ENCODE results near the gene STMN3. TPM values are rescaled to one million over a fixed set of nuclear protein-coding genes. Genes with fewer than 3 reads are reported as not detected.

STMN3 gene
- total RNA-seq, 1 experiment from 2014 or later, result 138 TPM

- Histone ChIP-seq H4K20me1 (ENCODE audit: insufficient read depth) (no peaks in the 10 kb centered on the region), H3K27ac (ENCODE audit: low read depth, low read length) (peak overlapping the region; percentile 99), H3K9me2 (ENCODE audit: insufficient read depth) (no peaks in the 10 kb centered on the region), H2AFZ (ENCODE audit: low read depth, low read length, poor library complexity, severe bottlenecking) (no peak overlapping the region), H3K4me1 (ENCODE audit: control insufficient read depth in 1 of 2, insufficient read depth in 2 of 2, low read length in 2 of 2) (peaks cover 17 to 39% of the 10 kb centered on the region in 2 experiments), H3K4me2 (ENCODE audit: low read length) (peak overlapping the region; percentile 89), H3K9me3 (ENCODE audit: control insufficient read depth in 1 of 2, insufficient read depth in 1 of 2, low read depth in 1 of 2, low read length in 2 of 2) (no peaks in the 10 kb centered on the region), H3K4me3 (replicated peaks in 1 of 2; ENCODE audit: low read depth in 1 of 2, low read length in 2 of 2) (peak overlapping the region; percentile 65 to 75), H3K27me3 (ENCODE audit: insufficient read depth, low read length) (no peaks in the 10 kb centered on the region), H3K9ac (ENCODE audit: low read length) (peak overlapping the region; percentile 65), H3K36me3 (ENCODE audit: control insufficient read depth in 1 of 2, insufficient read depth in 2 of 2, low read length in 2 of 2) (0 out of 4 replicates have a peak, but pooled peaks cover 0 to 3% of the 10 kb centered on the region in 2 experiments), H3K79me2 (ENCODE audit: insufficient read depth, low read length) (peaks cover 40% of the 10 kb centered on the region)
- intact Hi-C loops (cut with micrococcal nuclease), result loop anchor here (2.0 kb wide), 1 partner anchor 44 kb away; the partner anchor contains the start of gene TNFRSF6B
- no TSS peak for BruUV-seq (replicated peaks)
- ATAC-seq (peak; percentile 53), DNase-seq (ENCODE audit: low read depth, low spot score) (no peak)
- RAD21 ChIA-PET (ENCODE audit: low non-redundant PET in 1 of 2, low total read pairs in 2 of 2, uncharacterized antibody in 2 of 2, unreplicated experiment in 2 of 2), result interaction anchor here in 1 of 2 experiments (1.3 kb wide), 1 partner anchor 114 kb away, joined by 4 read pairs; no protein-coding TSS in a partner anchor
- TF ChIP-seq CEBPB (IDR thresholded peaks at IDR 0.05; ENCODE audit: low read depth) (no peak), POLR2AphosphoS5 (IDR thresholded peaks at IDR 0.05; ENCODE audit: low read depth, low read length) (peak; percentile 35; the same call in 1 of the 2 replicates), SIN3A (IDR thresholded peaks at IDR 0.05; ENCODE audit: low read depth) (no peak), ATF3 (IDR thresholded peaks at IDR 0.05) (no peak), SRF (IDR thresholded peaks at IDR 0.05; ENCODE audit: low read depth) (no peak), EZH2phosphoT487 (IDR thresholded peaks at IDR 0.05; ENCODE audit: borderline replicate concordance) (no peak)
- CTCF ChIA-PET, result no interaction called here
- POLR2A ChIA-PET, result interaction anchor here (0.7 to 1.8 kb wide), 2 partner anchors 10 to 20 kb away, joined by 3 to 6 read pairs; no protein-coding TSS in a partner anchor
Measured at GRCh38 chr20:63652192-63652980, 838 bp downstream of the STMN3 start.

GRCh38 chr20:63651942-63652191 is 1.4 kb downstream of the STMN3 start:
- intact Hi-C loops (cut with micrococcal nuclease), result loop anchor here (2.0 kb wide), 1 partner anchor 45 kb away; the partner anchor contains the start of gene TNFRSF6B
- POLR2A ChIA-PET, result interaction anchor here (0.7 to 1.8 kb wide), 2 partner anchors 10 to 20 kb away, joined by 3 to 6 read pairs; no protein-coding TSS in a partner anchor
- TF ChIP-seq FOSL1 (IDR thresholded peaks at IDR 0.05; ENCODE audit: low read depth) (no peak), REST (IDR thresholded peaks at IDR 0.05; ENCODE audit: low read depth) (no peak), RAD21 (IDR thresholded peaks at IDR 0.05; ENCODE audit: low read depth) (no peak), CEBPB (IDR thresholded peaks at IDR 0.05; ENCODE audit: low read depth) (no peak), TCF7L2 (IDR thresholded peaks at IDR 0.05; ENCODE audit: borderline replicate concordance, extremely low read depth, insufficient read depth, insufficient read length) (no peak), CBX3 (IDR thresholded peaks at IDR 0.05; ENCODE audit: low read depth) (no peak), SRF (IDR thresholded peaks at IDR 0.05; ENCODE audit: low read depth) (no peak), EGR1 (IDR thresholded peaks at IDR 0.05; ENCODE audit: low read depth) (no peak), CTCF (IDR thresholded peaks at IDR 0.05 in 2 of 3, conservative IDR thresholded peaks at IDR 0.05 in 1 of 3; ENCODE audit: borderline replicate concordance in 1 of 3, insufficient read depth in 1 of 3, low read depth in 2 of 3, low read length in 2 of 3) (no peak)

More at GRCh38 chr20:63651942-63652191, 1.4 kb downstream of the STMN3 start:
- H3K4me3 ChIP-seq (replicated peaks in 1 of 2; ENCODE audit: low read depth in 1 of 2, low read length in 2 of 2), result peak overlapping the region; percentile 65 to 75
- H3K79me2 ChIP-seq (ENCODE audit: insufficient read depth, low read length), result peaks cover 44% of the 10 kb centered on the region
- ChIA-PET RAD21 (ENCODE audit: low non-redundant PET in 1 of 2, low total read pairs in 2 of 2, uncharacterized antibody in 2 of 2, unreplicated experiment in 2 of 2) (interaction anchor here in 1 of 2 experiments (1.3 kb wide), 1 partner anchor 114 kb away, joined by 4 read pairs; no protein-coding TSS in a partner anchor), CTCF (no interaction called here)
- BruUV-seq (replicated peaks), result no TSS peak
- H3K27me3 ChIP-seq (ENCODE audit: insufficient read depth, low read length), result no peaks in the 10 kb centered on the region
- ATAC-seq, result peak; percentile 15
- H3K36me3 ChIP-seq (ENCODE audit: control insufficient read depth in 1 of 2, insufficient read depth in 2 of 2, low read length in 2 of 2), result 0 out of 4 replicates have a peak, but pooled peaks cover 0 to 3% of the 10 kb centered on the region in 2 experiments
- peak overlapping the region; percentile 89 for H3K4me2 ChIP-seq (ENCODE audit: low read length)
- no peaks in the 10 kb centered on the region for H3K9me2 ChIP-seq (ENCODE audit: insufficient read depth)
- no peak overlapping the region for H2AFZ ChIP-seq (ENCODE audit: low read depth, low read length, poor library complexity, severe bottlenecking)
- peak overlapping the region; percentile 65 for H3K9ac ChIP-seq (ENCODE audit: low read length)
- no peaks in the 10 kb centered on the region for H3K9me3 ChIP-seq (ENCODE audit: control insufficient read depth in 1 of 2, insufficient read depth in 1 of 2, low read depth in 1 of 2, low read length in 2 of 2)
- peaks cover 15 to 34% of the 10 kb centered on the region in 2 experiments for H3K4me1 ChIP-seq (ENCODE audit: control insufficient read depth in 1 of 2, insufficient read depth in 2 of 2, low read length in 2 of 2)
- no peak for DNase-seq (ENCODE audit: low read depth, low spot score)
- no peaks in the 10 kb centered on the region for H4K20me1 ChIP-seq (ENCODE audit: insufficient read depth)
- peak overlapping the region; percentile 99 for H3K27ac ChIP-seq (ENCODE audit: low read depth, low read length)
